Left ventricle myocardium inferior (tissue), 1 donor: ENCODE measurements around the gene LILRA5. TPM values are rescaled to one million over a fixed set of nuclear protein-coding genes. Genes with fewer than 3 reads are reported as not detected.

ENCODE experiments used
- DNase-seq: peaks from one replicate; pipeline ENCODE4 v3.0.0-alpha.2; 2020
- H3K27ac ChIP-seq: fragments of 200-600 bp; replicated peaks from 2 replicates; pipeline ENCODE4 v1.8.0; 2021
- H3K27me3 ChIP-seq: fragments of 200-600 bp; 2 replicates; pipeline ENCODE4 v1.8.0; 2021; ENCODE audit warnings: low read depth
- H3K36me3 ChIP-seq: fragments of 200-600 bp; 2 replicates; pipeline ENCODE4 v1.8.0; 2021
- H3K4me1 ChIP-seq: fragments of 200-600 bp; 2 replicates; pipeline ENCODE4 v1.8.0; 2021
- H3K4me3 ChIP-seq: fragments of 200-600 bp; 2 replicates; pipeline ENCODE4 v1.8.0; 2021; ENCODE audit warnings: mild to moderate bottlenecking, moderate library complexity
- H3K9me3 ChIP-seq: fragments of 200-600 bp; replicated peaks from 2 replicates; pipeline ENCODE4 v1.8.0; 2021
- CTCF ChIP-seq: fragments of 200-600 bp; IDR thresholded peaks from 2 replicates; pipeline ENCODE4 v1.8.0; 2021; ENCODE audit warnings: antibody characterized with exemption, mild to moderate bottlenecking, borderline replicate concordance
- intact Hi-C: fragments of 100-400 bp; cut with micrococcal nuclease; formaldehyde crosslinking; loops from one replicate; pipeline ENCODE4 v1.11.0; 2022
- total RNA-seq: library from RNA; stranded (reverse); fragmentation: NEBNext Ultra II Directional; extraction: Animal tissue kit (Norgen Biotek cat#: 25700); gene quantifications from one replicate; pipeline ENCODE4 v1.2.1, GENCODE V29; 2021
- donor health status: DM: no; HTN: yes; CAD: no; lungs with severe emphysema.

Gene LILRA5
- total RNA-seq, 1 donor from 2014 or later = 0.66 TPM

GRCh38 chr19:54354761-54355160 is 41.8 kb upstream of the LILRA5 start:
- Histone ChIP-seq H3K9me3 (no peaks in the 10 kb centered on the region), H3K36me3 (no peaks in the 10 kb centered on the region), H3K27me3 (peaks cover 31% of the 10 kb centered on the region), H3K27ac (no peak overlapping the region), H3K4me1 (no peaks in the 10 kb centered on the region), H3K4me3 (no peak overlapping the region)
- intact Hi-C loops = no loop called here
- no peak for DNase-seq
- TF ChIP-seq CTCF = no peak

DNA sequence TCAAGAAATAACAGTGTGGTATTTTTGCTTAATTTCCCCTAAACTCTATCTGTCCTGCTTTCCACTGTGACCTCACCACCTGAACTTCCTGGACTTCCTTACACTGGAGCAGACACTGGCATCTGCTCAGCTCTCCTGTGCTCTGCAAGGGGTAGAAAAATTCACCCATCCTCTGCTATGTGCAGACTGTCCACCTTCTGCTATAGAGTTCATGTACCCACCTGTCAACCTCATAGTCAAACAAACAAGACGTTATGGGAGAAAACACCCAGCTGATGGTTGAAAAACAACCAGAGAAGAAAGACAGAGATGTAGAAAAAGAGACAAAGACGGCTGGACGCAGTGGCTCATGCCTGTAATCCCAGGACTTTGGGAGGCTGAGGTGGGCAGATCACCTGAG is 39.6 kb upstream of the LILRA5 start:
- Histone ChIP-seq H3K36me3 (no peaks in the 10 kb centered on the region), H3K4me1 (no peaks in the 10 kb centered on the region), H3K9me3 (no peaks in the 10 kb centered on the region), H3K27me3 (peaks cover 38% of the 10 kb centered on the region), H3K4me3 (no peak overlapping the region), H3K27ac (no peak overlapping the region)
- no peak for TF ChIP-seq CTCF
- intact Hi-C loops = no loop called here
- no peak for DNase-seq

DNA sequence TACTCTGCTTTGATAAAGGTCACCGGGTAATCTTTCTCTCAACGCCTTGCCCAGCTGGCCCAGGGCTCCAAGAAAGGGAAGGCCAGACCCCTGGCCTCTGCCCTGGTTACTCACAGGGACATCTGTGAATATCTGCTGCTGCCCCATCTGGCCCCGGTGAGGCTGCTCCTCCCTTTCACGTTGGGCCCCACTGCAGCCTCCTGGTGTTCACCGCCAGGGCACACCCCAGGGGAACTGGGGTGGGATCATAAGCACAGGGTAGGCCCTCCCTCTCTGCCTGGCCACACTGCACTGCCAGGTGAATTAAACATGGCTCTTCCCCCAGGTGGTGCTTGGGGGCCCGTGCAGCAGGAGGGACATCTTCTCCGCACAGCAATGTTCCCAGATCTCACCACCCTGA is 39.1 kb upstream of the LILRA5 start:
- Histone ChIP-seq H3K9me3 (no peaks in the 10 kb centered on the region), H3K36me3 (no peaks in the 10 kb centered on the region), H3K27me3 (peaks cover 38% of the 10 kb centered on the region), H3K27ac (no peak overlapping the region), H3K4me1 (no peaks in the 10 kb centered on the region), H3K4me3 (no peak overlapping the region)
- TF ChIP-seq CTCF = no peak
- intact Hi-C loops = no loop called here
- DNase-seq = no peak

DNA sequence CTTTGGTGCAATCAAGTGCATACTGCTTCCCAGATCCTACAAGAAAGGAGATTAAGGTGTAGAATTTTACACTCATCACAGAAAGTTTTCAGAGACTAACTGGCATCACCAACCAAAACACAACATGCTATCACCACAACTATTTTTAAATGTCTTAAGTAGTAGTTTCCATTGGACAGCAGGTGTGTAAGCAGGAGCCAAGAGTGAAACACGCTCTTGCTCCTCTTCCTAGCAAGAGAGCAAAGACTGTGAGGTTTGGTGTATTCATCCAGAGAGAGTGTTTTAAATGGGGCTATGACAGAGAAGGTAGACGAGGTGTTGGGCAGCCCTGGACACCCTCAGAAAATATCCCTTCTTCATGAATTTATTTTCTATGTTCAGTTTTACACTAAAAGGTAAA is 38.5 kb upstream of the LILRA5 start:
- H3K27me3 ChIP-seq = peaks cover 39% of the 10 kb centered on the region
- intact Hi-C loops = no loop called here
- no peak for TF ChIP-seq CTCF
- H3K27ac ChIP-seq = no peak overlapping the region
- H3K9me3 ChIP-seq = no peaks in the 10 kb centered on the region
- no peaks in the 10 kb centered on the region for H3K36me3 ChIP-seq
- H3K4me1 ChIP-seq = no peaks in the 10 kb centered on the region
- DNase-seq = no peak
- no peak overlapping the region for H3K4me3 ChIP-seq

GRCh38 chr19:54345938-54346386 is 33.0 kb upstream of the LILRA5 start:
- Histone ChIP-seq H3K4me3 (no peak overlapping the region), H3K27ac (no peak overlapping the region), H3K36me3 (no peaks in the 10 kb centered on the region), H3K4me1 (no peaks in the 10 kb centered on the region), H3K9me3 (no peaks in the 10 kb centered on the region), H3K27me3 (peaks cover 27% of the 10 kb centered on the region)
- no peak for DNase-seq
- TF ChIP-seq CTCF = no peak
- intact Hi-C loops = no loop called here

GRCh38 chr19:54343868-54344267 is 30.9 kb upstream of the LILRA5 start:
- Histone ChIP-seq H3K9me3 (no peaks in the 10 kb centered on the region), H3K4me3 (no peak overlapping the region), H3K27me3 (peaks cover 29% of the 10 kb centered on the region), H3K27ac (no peak overlapping the region), H3K36me3 (no peaks in the 10 kb centered on the region), H3K4me1 (no peaks in the 10 kb centered on the region)
- no peak for TF ChIP-seq CTCF
- DNase-seq = no peak
- intact Hi-C loops = no loop called here
